IPS DF 6.9 (cell line): ENCODE measurements around the gene FOXJ3.

ENCODE experiments used
- DNase-seq: peaks from one replicate; pipeline ENCODE4 v3.0.0-alpha.2; 2013; ENCODE audit warnings: low read depth, low spot score
- H3K27ac ChIP-seq: one replicate; pipeline ENCODE4 v1.5.1; 2013; ENCODE audit warnings: low read length, control low read depth
- H3K27me3 ChIP-seq: 2 replicates; pipeline ENCODE4 v1.6.1; 2013; ENCODE audit warnings: mild to moderate bottlenecking, low read length; ENCODE audit not compliant: control insufficient read depth, insufficient read depth
- H3K36me3 ChIP-seq: 2 replicates; pipeline ENCODE4 v1.6.1; 2013; ENCODE audit warnings: low read length; ENCODE audit not compliant: control insufficient read depth, insufficient read depth
- H3K4me1 ChIP-seq: 2 replicates; pipeline ENCODE4 v1.6.1; 2013; ENCODE audit warnings: low read length; ENCODE audit not compliant: control insufficient read depth, insufficient read depth
- H3K4me3 ChIP-seq: 2 replicates; pipeline ENCODE4 v1.5.1; 2013; ENCODE audit warnings: mild to moderate bottlenecking, low read length
- H3K9me3 ChIP-seq: 2 replicates; pipeline ENCODE4 v1.6.1; 2013; ENCODE audit warnings: low read length, inconsistent platforms; ENCODE audit not compliant: control insufficient read depth, insufficient read depth
- WGBS: extraction: QIAGEN DNeasy Blood & Tissue Kit; methylation state at CpG from one replicate; pipeline ENCODE4 v1.1.7; 2013; ENCODE audit warnings: mixed read lengths, missing lambda C conversion rate; ENCODE audit not compliant: insufficient read length, insufficient coverage; 5-methylcytosine and 5-hydroxymethylcytosine counted together

The FOXJ3 gene

GRCh38 chr1:42311897-42312296, 23.1 kb downstream of the FOXJ3 start:
- Histone ChIP-seq H3K36me3 (no peaks in the 10 kb centered on the region), H3K9me3 (no peaks in the 10 kb centered on the region), H3K27me3 (no peaks in the 10 kb centered on the region), H3K27ac (no peak overlapping the region), H3K4me1 (no peaks in the 10 kb centered on the region), H3K4me3 (no peak overlapping the region)
- no CpG with 5 or more reads among the region's 4 CpGs for WGBS
- DNase-seq, result no peak

- DNase-seq, result no peak
Observed at GRCh38 chr1:42311138-42311537, 23.9 kb downstream of the FOXJ3 start.

GRCh38 chr1:42306977-42307376, 28.1 kb downstream of the FOXJ3 start:
- Histone ChIP-seq H3K36me3 (no peaks in the 10 kb centered on the region), H3K4me1 (no peaks in the 10 kb centered on the region), H3K27ac (no peak overlapping the region), H3K27me3 (no peaks in the 10 kb centered on the region), H3K9me3 (no peaks in the 10 kb centered on the region), H3K4me3 (no peak overlapping the region)
- no peak for DNase-seq
- WGBS, result no CpG with 5 or more reads among the region's 1 CpG

More at GRCh38 chr1:42311138-42311537, 23.9 kb downstream of the FOXJ3 start:
- Histone ChIP-seq H3K9me3 (no peaks in the 10 kb centered on the region), H3K27me3 (no peaks in the 10 kb centered on the region), H3K36me3 (no peaks in the 10 kb centered on the region), H3K4me1 (no peaks in the 10 kb centered on the region), H3K4me3 (no peak overlapping the region), H3K27ac (no peak overlapping the region)
- WGBS, result no CpG with 5 or more reads among the region's 1 CpG

- no peaks in the 10 kb centered on the region for H3K36me3 ChIP-seq
- H3K4me1 ChIP-seq, result no peaks in the 10 kb centered on the region
- no peak overlapping the region for H3K4me3 ChIP-seq
- H3K27ac ChIP-seq, result no peak overlapping the region
- no peaks in the 10 kb centered on the region for H3K9me3 ChIP-seq
- H3K27me3 ChIP-seq, result no peaks in the 10 kb centered on the region
- no CpG with 5 or more reads among the region's 5 CpGs for WGBS
- no peak for DNase-seq
Observed at GRCh38 chr1:42305639-42306038, 29.4 kb downstream of the FOXJ3 start.

GRCh38 chr1:42302034-42302433, 33.0 kb downstream of the FOXJ3 start:
- WGBS, result no CpG with 5 or more reads among the region's 1 CpG
- no peak overlapping the region for H3K27ac ChIP-seq
- DNase-seq, result no peak
- H3K4me3 ChIP-seq, result no peak overlapping the region
- no peaks in the 10 kb centered on the region for H3K4me1 ChIP-seq
- H3K36me3 ChIP-seq, result no peaks in the 10 kb centered on the region
- no peaks in the 10 kb centered on the region for H3K9me3 ChIP-seq
- H3K27me3 ChIP-seq, result no peaks in the 10 kb centered on the region

- WGBS, result no CpG with 5 or more reads among the region's 2 CpGs
- no peak for DNase-seq
- Histone ChIP-seq H3K4me3 (no peak overlapping the region), H3K27ac (no peak overlapping the region), H3K36me3 (no peaks in the 10 kb centered on the region), H3K9me3 (no peaks in the 10 kb centered on the region), H3K27me3 (no peaks in the 10 kb centered on the region), H3K4me1 (no peaks in the 10 kb centered on the region)
Observed at GRCh38 chr1:42298520-42298919, 36.5 kb downstream of the FOXJ3 start.

GRCh38 chr1:42295816-42296215, 39.2 kb downstream of the FOXJ3 start:
- no peak for DNase-seq
- no peaks in the 10 kb centered on the region for H3K4me1 ChIP-seq
- no peak overlapping the region for H3K27ac ChIP-seq
- no peaks in the 10 kb centered on the region for H3K9me3 ChIP-seq
- no peaks in the 10 kb centered on the region for H3K27me3 ChIP-seq
- H3K36me3 ChIP-seq, result no peaks in the 10 kb centered on the region
- H3K4me3 ChIP-seq, result no peak overlapping the region
- no CpG with 5 or more reads among the region's 5 CpGs for WGBS

GRCh38 chr1:42290130-42290529, 44.9 kb downstream of the FOXJ3 start:
- H3K36me3 ChIP-seq, result no peaks in the 10 kb centered on the region
- H3K9me3 ChIP-seq, result no peaks in the 10 kb centered on the region
- H3K4me1 ChIP-seq, result no peaks in the 10 kb centered on the region
- WGBS, result no CpG with 5 or more reads among the region's 2 CpGs
- no peak overlapping the region for H3K4me3 ChIP-seq
- no peaks in the 10 kb centered on the region for H3K27me3 ChIP-seq
- H3K27ac ChIP-seq, result no peak overlapping the region
- DNase-seq, result no peak

GRCh38 chr1:42288311-42288985, 46.6 kb downstream of the FOXJ3 start:
- Histone ChIP-seq H3K36me3 (no peaks in the 10 kb centered on the region), H3K27ac (no peak overlapping the region), H3K27me3 (no peaks in the 10 kb centered on the region), H3K4me3 (no peak overlapping the region), H3K4me1 (no peaks in the 10 kb centered on the region), H3K9me3 (no peaks in the 10 kb centered on the region)
- no CpG with 5 or more reads among the region's 1 CpG for WGBS
- DNase-seq, result no peak

GRCh38 chr1:42282867-42283583, 52.0 kb downstream of the FOXJ3 start:
- H3K27ac ChIP-seq, result no peak overlapping the region
- H3K4me3 ChIP-seq, result no peak overlapping the region
- DNase-seq, result no peak
- WGBS, result no CpG with 5 or more reads among the region's 5 CpGs
- no peaks in the 10 kb centered on the region for H3K27me3 ChIP-seq
- peaks cover 1% of the 10 kb centered on the region; the same call in 1 of the 2 replicates for H3K4me1 ChIP-seq
- no peaks in the 10 kb centered on the region for H3K36me3 ChIP-seq
- H3K9me3 ChIP-seq, result no peaks in the 10 kb centered on the region
